Activated B cell treated with CpG ODN at 0.5 μM for 24 hours (primary cell): ENCODE measurements around the gene PTPRO. TPM values are rescaled to one million over a fixed set of nuclear protein-coding genes. Genes with fewer than 3 reads are reported as not detected.
A peak's percentile ranks its signal among the peaks of the same experiment; 100 is the strongest.

Experiments
- ATAC-seq: fragments of 200-7000 bp; cut with Tn5 transposase; one replicate; pipeline ENCODE4 v1.10.0; 2021; ENCODE audit warnings: low read depth, mild to moderate bottlenecking, moderate library complexity
- CTCF ChIA-PET: fragments of 350-600 bp; sonication (Branson Sonifier 250); formaldehyde crosslinking; loops from one replicate; lab custom pipeline; 2021; ENCODE audit warnings: antibody characterized with exemption; lab: Charles Lee
- POLR2A ChIA-PET: fragments of 350-600 bp; sonication (Branson Sonifier 250); formaldehyde crosslinking; loops from one replicate; lab custom pipeline; 2021; ENCODE audit warnings: antibody characterized with exemption; lab: Charles Lee
- DNase-seq: peaks from one replicate; pipeline ENCODE4 v3.0.0; 2022
- H3K27ac Mint-ChIP-seq: one replicate; pipeline ENCODE4 v1.8.0; 2020; ENCODE audit warnings: mixed read lengths
- H3K27me3 Mint-ChIP-seq: one replicate; pipeline ENCODE4 v1.8.0; 2021; ENCODE audit warnings: mixed read lengths
- H3K36me3 Mint-ChIP-seq: one replicate; pipeline ENCODE4 v1.8.0; 2021; ENCODE audit warnings: low read depth, mixed read lengths
- H3K4me1 Mint-ChIP-seq: one replicate; pipeline ENCODE4 v1.8.0; 2021; ENCODE audit warnings: mixed read lengths
- H3K4me3 Mint-ChIP-seq: one replicate; pipeline ENCODE4 v1.8.0; 2020; ENCODE audit warnings: mild to moderate bottlenecking, mixed read lengths
- H3K9me3 Mint-ChIP-seq: one replicate; pipeline ENCODE4 v1.8.0; 2020; ENCODE audit warnings: mixed read lengths
- CTCF ChIP-seq: fragments of 200-600 bp; IDR thresholded peaks from one replicate; pipeline ENCODE4 v1.8.0; 2022; ENCODE audit warnings: antibody characterized with exemption, mild to moderate bottlenecking
- intact Hi-C: fragments of 100-400 bp; cut with micrococcal nuclease; formaldehyde crosslinking; loops from one replicate; pipeline ENCODE4 v1.15.1; 2024
- total RNA-seq: library from RNA; stranded (reverse); gene quantifications from 2 replicates; pipeline ENCODE4 v1.2.3, GENCODE V29; 2022

The PTPRO gene
- total RNA-seq, 1 donor from 2014 or later = 23.9 TPM

DNA sequence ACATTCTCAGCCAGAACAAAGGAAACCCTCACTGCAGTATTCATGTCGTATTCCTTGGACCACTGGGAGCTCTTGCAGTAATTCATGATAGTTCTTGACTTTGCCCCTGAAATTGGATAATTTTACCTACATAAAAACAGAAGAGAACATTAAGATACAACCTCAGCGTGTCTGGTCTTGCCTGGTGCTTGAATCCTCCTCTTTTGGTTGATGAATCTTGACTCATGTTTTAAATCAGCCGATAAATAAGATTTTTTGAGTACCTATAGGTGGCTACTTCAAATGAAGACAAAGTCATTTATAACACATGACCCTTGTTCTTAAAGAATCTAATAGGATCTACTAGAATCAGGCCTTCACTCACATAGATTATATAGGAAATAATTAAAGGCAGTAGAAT, 221.0 kb downstream of the PTPRO start:
- TF ChIP-seq CTCF = no peak
- ATAC-seq (no peak), DNase-seq (no peak)
- intact Hi-C loops = loop anchor here (10.0 kb wide), 3 partner anchors 739 to 1389 kb away; partner anchors contain the start of genes C12orf60 and WBP11
- no peak overlapping the region for H3K4me3 Mint-ChIP-seq
- H3K27me3 Mint-ChIP-seq = no peaks in the 10 kb centered on the region
- POLR2A ChIA-PET = interaction anchor here (0.6 kb wide), 1 partner anchor 315 kb away, joined by 5 read pairs; no protein-coding TSS in a partner anchor
- peaks cover 37% of the 10 kb centered on the region for H3K4me1 Mint-ChIP-seq
- CTCF ChIA-PET = no interaction called here
- no peaks in the 10 kb centered on the region for H3K9me3 Mint-ChIP-seq
- H3K36me3 Mint-ChIP-seq = peaks cover 10% of the 10 kb centered on the region
- peak overlapping the region; percentile 26 for H3K27ac Mint-ChIP-seq

DNA sequence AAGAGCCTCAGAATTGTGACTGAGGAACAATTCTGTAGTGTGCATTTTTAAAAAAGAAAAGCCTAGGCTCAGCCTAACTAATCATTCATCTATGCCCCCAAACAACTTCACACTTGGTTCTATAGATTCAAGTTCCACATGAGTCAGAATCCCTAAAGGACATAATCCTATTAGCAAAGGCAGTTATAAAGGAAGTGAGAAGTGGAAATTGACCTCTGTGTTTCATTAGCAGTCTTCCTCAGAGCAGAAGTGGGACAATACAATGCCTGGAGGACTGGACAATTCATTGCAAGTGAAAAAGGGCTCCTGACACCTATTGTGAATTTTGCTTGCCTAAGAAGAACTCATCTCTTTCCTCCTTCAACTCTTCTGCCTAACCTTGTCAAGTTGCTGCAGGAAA, 222.3 kb downstream of the PTPRO start:
- Mint-ChIP-seq H3K36me3 (peaks cover 18% of the 10 kb centered on the region), H3K27me3 (no peaks in the 10 kb centered on the region), H3K4me3 (no peak overlapping the region), H3K4me1 (peaks cover 45% of the 10 kb centered on the region), H3K9me3 (no peaks in the 10 kb centered on the region), H3K27ac (peak overlapping the region; percentile 83)
- DNase-seq (no peak), ATAC-seq (no peak)
- no peak for TF ChIP-seq CTCF
- ChIA-PET CTCF (interaction anchor here (5.6 to 7.3 kb wide), 2 partner anchors 12 to 40 kb away, joined by 36 to 60 read pairs; no protein-coding TSS in a partner anchor), POLR2A (interaction anchor here (1.0 kb wide), 1 partner anchor 13 kb away, joined by 3 read pairs; no protein-coding TSS in a partner anchor)
- intact Hi-C loops = loop anchor here (10.0 kb wide), 3 partner anchors 740 to 1390 kb away; partner anchors contain the start of genes C12orf60 and WBP11

GRCh38 chr12:15545334-15545733, 223.0 kb downstream of the PTPRO start:
- H3K27me3 Mint-ChIP-seq = no peaks in the 10 kb centered on the region
- H3K36me3 Mint-ChIP-seq = peaks cover 23% of the 10 kb centered on the region
- no peak for ATAC-seq
- no peaks in the 10 kb centered on the region for H3K9me3 Mint-ChIP-seq
- ChIA-PET POLR2A (interaction anchor here (0.7 to 4.6 kb wide), 5 partner anchors 10 to 775 kb away, joined by 3 to 55 read pairs (median 13); a partner anchor contains a TSS), CTCF (interaction anchor here (2.2 to 7.3 kb wide), 3 partner anchors 12 to 39 kb away, joined by 9 to 60 read pairs (median 36); no protein-coding TSS in a partner anchor)
- H3K4me1 Mint-ChIP-seq = peaks cover 51% of the 10 kb centered on the region
- H3K4me3 Mint-ChIP-seq = peak overlapping the region; percentile 53
- peak overlapping the region; percentile 99 for H3K27ac Mint-ChIP-seq
- intact Hi-C loops = loop anchor here (1.0 to 10.0 kb wide), 6 partner anchors 8 to 1391 kb away; partner anchors contain the start of genes ATF7IP, C12orf60, STRAP and WBP11
- TF ChIP-seq CTCF = no peak
- no peak for DNase-seq

DNA sequence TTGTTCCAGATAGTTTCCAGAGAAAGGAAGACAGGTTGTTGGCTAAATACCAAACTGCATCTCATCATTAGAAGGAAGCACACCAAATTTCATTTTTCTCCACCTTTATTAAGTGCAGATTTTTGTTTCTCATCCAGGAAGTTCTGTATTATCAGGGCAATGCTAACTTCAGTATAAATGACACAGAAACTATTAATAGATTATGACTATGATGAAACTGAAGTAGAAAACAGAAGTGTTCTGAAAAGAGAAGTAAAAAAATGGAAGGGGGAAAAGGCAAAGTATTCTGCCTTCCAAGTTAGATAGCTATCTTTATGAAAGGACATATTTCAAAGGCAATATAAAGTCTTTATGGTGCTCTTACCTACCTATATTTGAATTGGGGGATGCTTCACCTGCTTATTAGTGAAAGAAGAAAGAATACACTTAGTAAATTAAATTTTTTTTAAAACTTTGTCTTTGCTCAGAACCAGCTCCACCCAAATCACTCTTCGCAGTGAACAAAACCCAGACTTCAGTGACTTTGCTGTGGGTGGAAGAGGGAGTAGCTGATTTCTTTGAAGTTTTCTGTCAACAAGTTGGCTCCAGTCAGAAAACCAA, 223.9 kb downstream of the PTPRO start:
- Mint-ChIP-seq H3K27me3 (no peaks in the 10 kb centered on the region), H3K9me3 (no peaks in the 10 kb centered on the region), H3K4me3 (peak overlapping the region; percentile 87), H3K4me1 (peaks cover 60% of the 10 kb centered on the region), H3K27ac (peak overlapping the region; percentile 99), H3K36me3 (peaks cover 28% of the 10 kb centered on the region)
- TF ChIP-seq CTCF = no peak
- ChIA-PET CTCF (interaction anchor here (0.6 to 7.3 kb wide), 6 partner anchors 13 to 38 kb away, joined by 3 to 60 read pairs (median 6); no protein-coding TSS in a partner anchor), POLR2A (interaction anchor here (0.9 to 4.6 kb wide), 9 partner anchors 10 to 776 kb away, joined by 3 to 55 read pairs (median 5); partner anchors contain the start of gene STRAP)
- intact Hi-C loops = loop anchor here (1.0 to 10.0 kb wide), 8 partner anchors 13 to 1391 kb away; partner anchors contain the start of genes ATF7IP, C12orf60, STRAP and WBP11
- DNase-seq = no peak
- peak; percentile 76 for ATAC-seq

DNA sequence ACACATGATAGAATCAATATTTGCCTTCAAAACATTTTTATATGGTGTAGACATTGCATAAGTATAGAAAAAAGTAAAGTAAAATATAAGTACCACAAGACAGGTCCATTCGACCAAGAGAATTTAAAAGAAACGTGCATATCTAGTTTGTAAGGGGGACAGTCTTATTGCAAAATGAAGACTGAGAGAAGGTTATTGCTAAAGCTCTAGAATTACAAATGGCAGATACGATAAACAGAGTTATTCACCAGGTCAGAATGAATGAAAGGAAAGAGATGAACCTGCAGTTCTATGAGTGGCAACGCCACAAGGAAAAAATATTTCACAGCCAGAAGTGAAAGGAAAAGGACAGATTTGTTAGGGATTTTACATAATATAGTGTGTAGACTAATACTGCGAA, 224.8 kb downstream of the PTPRO start:
- DNase-seq (no peak), ATAC-seq (no peak)
- peak overlapping the region; percentile 87 for H3K4me3 Mint-ChIP-seq
- H3K27ac Mint-ChIP-seq = peak overlapping the region; percentile 99
- intact Hi-C loops = loop anchor here (5.0 to 10.0 kb wide), 5 partner anchors 335 to 1392 kb away; partner anchors contain the start of genes ATF7IP, C12orf60, STRAP and WBP11
- peaks cover 35% of the 10 kb centered on the region for H3K36me3 Mint-ChIP-seq
- no peaks in the 10 kb centered on the region for H3K27me3 Mint-ChIP-seq
- ChIA-PET CTCF (interaction anchor here (0.6 to 7.3 kb wide), 5 partner anchors 14 to 37 kb away, joined by 3 to 60 read pairs (median 9); no protein-coding TSS in a partner anchor), POLR2A (interaction anchor here (1.2 to 4.6 kb wide), 7 partner anchors 12 to 777 kb away, joined by 4 to 55 read pairs (median 11); partner anchors contain the start of gene STRAP)
- peaks cover 61% of the 10 kb centered on the region for H3K4me1 Mint-ChIP-seq
- no peaks in the 10 kb centered on the region for H3K9me3 Mint-ChIP-seq
- no peak for TF ChIP-seq CTCF
